ENCODE measurements around the gene APP. TPM values are rescaled to one million over a fixed set of nuclear protein-coding genes. Genes with fewer than 3 reads are reported as not detected.

APP gene
- total and polyA plus RNA-seq, 8 donors, result 373 to 671 (median 580) TPM

GRCh38 chr21:25944082-25944481, 226.5 kb downstream of the APP start:
- no peak for ATAC-seq
- Histone ChIP-seq H3K27me3 (no peaks in the 10 kb centered on the region), H3K9me3 (no peaks in the 10 kb centered on the region), H3K27ac (no peak overlapping the region), H3K4me1 (no peaks in the 10 kb centered on the region), H3K36me3 (peaks cover 0 to 4% of the 10 kb centered on the region in 2 donors), H3K4me3 (no peak overlapping the region)
- DNase-seq, result no peak
- TF ChIP-seq CTCF (IDR thresholded peaks at IDR 0.05), result no peak
- intact Hi-C loops (cut with DNase I), result no loop called here

- DNase-seq (no peak), ATAC-seq (no peak)
- H3K27ac ChIP-seq, result no peak overlapping the region
- H3K4me3 ChIP-seq, result no peak overlapping the region
- no peak for TF ChIP-seq CTCF (IDR thresholded peaks at IDR 0.05)
- no peaks in the 10 kb centered on the region for H3K9me3 ChIP-seq
- H3K27me3 ChIP-seq, result no peaks in the 10 kb centered on the region
- H3K36me3 ChIP-seq, result peaks cover 0 to 4% of the 10 kb centered on the region in 2 donors
- intact Hi-C loops (cut with DNase I), result no loop called here
- peaks cover 0 to 12% of the 10 kb centered on the region in 2 donors for H3K4me1 ChIP-seq
Observed at GRCh38 chr21:25942135-25942534, 228.4 kb downstream of the APP start.

DNA sequence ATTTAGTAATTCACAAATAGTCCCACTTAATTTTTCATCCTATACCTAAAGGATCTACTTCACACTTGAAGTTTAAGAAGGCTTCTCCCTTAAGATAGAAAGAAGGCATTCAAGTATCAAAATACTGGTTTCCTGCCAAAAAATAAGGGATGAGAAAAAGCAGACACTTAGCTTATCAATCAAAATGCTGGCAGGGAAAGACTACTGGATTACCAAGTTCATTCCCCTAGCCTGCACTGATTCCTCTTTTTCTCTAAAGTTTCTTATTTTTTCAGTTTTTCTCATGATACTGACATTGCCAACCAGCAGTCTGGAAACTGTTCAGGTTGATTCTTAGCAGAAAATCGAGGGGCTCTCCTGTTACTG, 231.2 kb downstream of the APP start:
- intact Hi-C loops (cut with DNase I), result no loop called here
- no peak for TF ChIP-seq CTCF (IDR thresholded peaks at IDR 0.05)
- H3K27ac ChIP-seq, result peak overlapping the region in 1 of 2 donors; percentile 43

DNA sequence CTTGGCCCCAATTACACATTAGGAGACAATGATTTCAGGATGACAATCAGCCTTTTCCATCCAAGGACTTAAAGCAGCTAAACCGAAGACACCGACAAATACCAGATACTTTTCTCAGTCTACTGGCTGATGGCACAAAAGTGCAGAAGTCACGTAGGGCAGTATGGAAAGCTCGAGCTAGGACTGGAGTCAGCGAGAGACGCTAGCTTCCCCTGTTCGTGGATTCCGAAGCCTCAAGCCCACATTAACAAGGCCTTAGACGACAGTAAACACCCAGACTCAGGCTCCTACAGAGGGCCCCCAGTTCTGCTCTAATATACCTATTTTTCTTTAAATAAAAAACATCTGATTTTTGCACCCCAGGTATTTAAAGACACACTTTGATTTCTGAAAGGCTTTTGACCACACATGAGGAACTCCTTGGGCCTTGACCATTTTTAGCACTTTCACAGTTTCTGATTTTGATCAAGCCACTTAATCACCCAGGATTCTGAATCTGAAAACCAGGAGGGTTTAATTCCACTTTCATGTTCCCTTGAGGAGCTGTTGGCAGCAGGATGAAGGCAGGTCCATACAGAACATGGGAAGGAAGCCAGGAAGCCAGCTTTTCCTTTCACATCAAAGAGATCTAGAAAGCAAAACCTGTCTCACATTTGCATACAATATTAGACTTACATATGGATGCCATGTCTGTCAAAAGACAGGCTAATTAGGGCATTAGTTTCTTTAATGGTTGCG, 231.7 kb downstream of the APP start:
- peak in 1 of 4 donors; percentile 21 for DNase-seq
- H3K4me3 ChIP-seq, result no peak overlapping the region
- ATAC-seq, result no peak
- no peaks in the 10 kb centered on the region for H3K36me3 ChIP-seq
- H3K27me3 ChIP-seq, result no peaks in the 10 kb centered on the region
- peak overlapping the region; percentile 8 to 51 for H3K27ac ChIP-seq
- no peaks in the 10 kb centered on the region for H3K9me3 ChIP-seq
- H3K4me1 ChIP-seq, result peaks cover 8 to 38% of the 10 kb centered on the region in 2 donors
- intact Hi-C loops (cut with DNase I), result no loop called here
- no peak for TF ChIP-seq CTCF (IDR thresholded peaks at IDR 0.05)

More for the DNA sequence above, 231.2 kb downstream of the APP start:
- H3K4me3 ChIP-seq, result no peak overlapping the region
- H3K9me3 ChIP-seq, result no peaks in the 10 kb centered on the region
- H3K4me1 ChIP-seq, result peaks cover 8 to 34% of the 10 kb centered on the region in 2 donors
- DNase-seq, result no peak
- ATAC-seq, result no peak
- H3K27me3 ChIP-seq, result no peaks in the 10 kb centered on the region
- no peaks in the 10 kb centered on the region for H3K36me3 ChIP-seq

GRCh38 chr21:25936776-25937175, 233.8 kb downstream of the APP start:
- Histone ChIP-seq H3K9me3 (no peaks in the 10 kb centered on the region), H3K4me1 (peaks cover 8 to 38% of the 10 kb centered on the region in 2 donors), H3K36me3 (no peaks in the 10 kb centered on the region), H3K27ac (peak overlapping the region in 1 of 2 donors; percentile 10), H3K4me3 (no peak overlapping the region), H3K27me3 (no peaks in the 10 kb centered on the region)
- intact Hi-C loops (cut with DNase I), result no loop called here
- ATAC-seq (no peak), DNase-seq (no peak)
- TF ChIP-seq CTCF (IDR thresholded peaks at IDR 0.05), result no peak
